Gastroesophageal sphincter (tissue), 4 donors: ENCODE results near the gene TNFRSF1A. TPM values are rescaled to one million over a fixed set of nuclear protein-coding genes. Genes with fewer than 3 reads are reported as not detected.
A peak's percentile ranks its signal among the peaks of the same experiment; 100 is the strongest.

Source experiments
- ATAC-seq: fragments of 150-250 bp; one replicate; pipeline ENCODE4 v1.9.1; 2016; ENCODE audit warnings: mild to moderate bottlenecking, moderate library complexity
- H3K27ac ChIP-seq, 4 donors: fragments of 200-600 bp; sonication (generic) in 3 of 4; 1 replicate in 3 of 4; 2 replicates in 1 of 4; pipeline ENCODE4 v1.5.1; 2016 to 2019
- H3K27me3 ChIP-seq: fragments of 200-600 bp; sonication (generic); one replicate; pipeline ENCODE4 v1.5.1; 2019
- H3K36me3 ChIP-seq, 2 donors: fragments of 200-600 bp; sonication (generic); one replicate each; pipeline ENCODE4 v1.5.1; 2019; ENCODE audit warnings: control low read depth in 1 of 2
- H3K4me1 ChIP-seq, 3 donors: fragments of 200-600 bp; sonication (generic); 1 replicate in 2 of 3; 2 replicates in 1 of 3; pipeline ENCODE4 v1.5.1; 2016 to 2019; ENCODE audit warnings: control low read depth in 2 of 3
- H3K4me3 ChIP-seq, 2 donors: fragments of 200-600 bp; sonication (generic); one replicate each; pipeline ENCODE4 v1.5.1; 2019; ENCODE audit warnings: mild to moderate bottlenecking in 1 of 2, moderate library complexity in 1 of 2
- H3K9me3 ChIP-seq, 3 donors: fragments of 200-600 bp; sonication (generic); one replicate each; pipeline ENCODE4 v1.5.1; 2017 to 2019; ENCODE audit warnings: control low read depth in 2 of 3
- EP300 ChIP-seq: sonication (generic); formaldehyde crosslinking; IDR thresholded peaks from one replicate; pipeline ENCODE4 v1.6.1; 2017; ENCODE audit warnings: antibody characterized with exemption, mild to moderate bottlenecking
- POLR2A ChIP-seq, 2 donors: fragments of 450-650 bp; IDR thresholded peaks; one replicate each; pipeline ENCODE4 v1.6.1; 2017; ENCODE audit warnings: antibody characterized with exemption in 2 of 2, mild to moderate bottlenecking in 2 of 2, moderate library complexity in 1 of 2
- POLR2AphosphoS5 ChIP-seq: sonication (generic); formaldehyde crosslinking; IDR thresholded peaks from one replicate; pipeline ENCODE4 v1.6.1; 2017; ENCODE audit warnings: antibody characterized with exemption
- WGBS, 2 donors: methylation state at CpG; one replicate each; pipeline ENCODE4 v1.1.5; 2018; ENCODE audit warnings: low coverage in 1 of 2; 5-methylcytosine and 5-hydroxymethylcytosine counted together
- total RNA-seq, 4 donors: library from RNA; depleted of rRNA; stranded (reverse); fragments of >200 nt; gene quantifications; one replicate each; pipeline ENCODE4 v1.1.0, GENCODE V29; 2016
- TF ChIP-seq, protein P1 (sequence below), 4 experiments: fragments of 200-600 bp in 2 of 4; fragments of 450-650 bp in 2 of 4; sonication (generic) in 1 of 4; IDR thresholded peaks; one replicate each; pipeline ENCODE4 v1.5.1; 2017 to 2019; ENCODE audit warnings: antibody characterized with exemption in 4 of 4, mild to moderate bottlenecking in 2 of 4, moderate library complexity in 2 of 4

TNFRSF1A gene
- total RNA-seq, 4 donors from 2014 or later: 150 to 356 (median 227) TPM

DNA sequence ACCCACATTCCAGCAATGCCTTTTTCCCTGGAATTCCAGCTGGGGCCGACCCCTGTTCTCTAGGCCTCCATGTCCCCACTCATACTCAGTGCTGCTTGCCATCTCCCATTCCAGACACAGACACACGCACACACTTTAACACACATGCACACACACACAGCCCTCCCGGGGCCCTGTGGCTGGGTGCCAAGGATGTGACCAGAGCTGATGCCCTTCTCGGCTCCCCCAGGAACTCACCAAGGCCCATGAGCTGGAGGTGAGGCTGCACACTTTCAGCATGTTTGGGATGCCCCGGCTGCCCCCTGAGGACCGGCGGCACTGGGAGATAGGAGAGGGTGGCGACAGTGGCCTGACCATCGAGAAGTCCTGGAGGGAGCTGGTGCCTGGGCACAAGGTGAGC, 27.1 kb downstream of the TNFRSF1A start:
- no peak overlapping the region for H3K27ac ChIP-seq
- 53% methylated on average over 2 of the region's 9 CpGs; no CpG with 5 or more reads in 1 of the 2 donors for WGBS, 2 donors
- H3K4me3 ChIP-seq: no peak overlapping the region
- peaks cover 0 to 11% (median 8%) of the 10 kb centered on the region in 3 donors for H3K4me1 ChIP-seq
- no peaks in the 10 kb centered on the region for H3K9me3 ChIP-seq
- no peak for TF ChIP-seq EP300
- no peak for TF ChIP-seq POLR2AphosphoS5
- no peak for TF ChIP-seq POLR2A (IDR thresholded peaks at IDR 0.05)
- TF ChIP-seq, protein P1, sequence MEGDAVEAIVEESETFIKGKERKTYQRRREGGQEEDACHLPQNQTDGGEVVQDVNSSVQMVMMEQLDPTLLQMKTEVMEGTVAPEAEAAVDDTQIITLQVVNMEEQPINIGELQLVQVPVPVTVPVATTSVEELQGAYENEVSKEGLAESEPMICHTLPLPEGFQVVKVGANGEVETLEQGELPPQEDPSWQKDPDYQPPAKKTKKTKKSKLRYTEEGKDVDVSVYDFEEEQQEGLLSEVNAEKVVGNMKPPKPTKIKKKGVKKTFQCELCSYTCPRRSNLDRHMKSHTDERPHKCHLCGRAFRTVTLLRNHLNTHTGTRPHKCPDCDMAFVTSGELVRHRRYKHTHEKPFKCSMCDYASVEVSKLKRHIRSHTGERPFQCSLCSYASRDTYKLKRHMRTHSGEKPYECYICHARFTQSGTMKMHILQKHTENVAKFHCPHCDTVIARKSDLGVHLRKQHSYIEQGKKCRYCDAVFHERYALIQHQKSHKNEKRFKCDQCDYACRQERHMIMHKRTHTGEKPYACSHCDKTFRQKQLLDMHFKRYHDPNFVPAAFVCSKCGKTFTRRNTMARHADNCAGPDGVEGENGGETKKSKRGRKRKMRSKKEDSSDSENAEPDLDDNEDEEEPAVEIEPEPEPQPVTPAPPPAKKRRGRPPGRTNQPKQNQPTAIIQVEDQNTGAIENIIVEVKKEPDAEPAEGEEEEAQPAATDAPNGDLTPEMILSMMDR (IDR thresholded peaks at IDR 0.05): no peak
- ATAC-seq: no peak
- H3K36me3 ChIP-seq: no peaks in the 10 kb centered on the region
- H3K27me3 ChIP-seq: peaks cover 23% of the 10 kb centered on the region

GRCh38 chr12:6313326-6313940, 28.4 kb downstream of the TNFRSF1A start:
- 80% methylated on average over 1 of the region's 14 CpGs; no CpG with 5 or more reads in 1 of the 2 donors for WGBS, 2 donors
- ATAC-seq: no peak
- TF ChIP-seq, protein P1 (IDR thresholded peaks at IDR 0.05): no peak
- no peak for TF ChIP-seq POLR2A (IDR thresholded peaks at IDR 0.05)
- no peak for TF ChIP-seq EP300
- no peak for TF ChIP-seq POLR2AphosphoS5
- Histone ChIP-seq H3K9me3 (no peaks in the 10 kb centered on the region), H3K36me3 (no peaks in the 10 kb centered on the region), H3K4me1 (peaks cover 0 to 11% (median 8%) of the 10 kb centered on the region in 3 donors), H3K27ac (no peak overlapping the region), H3K4me3 (no peak overlapping the region), H3K27me3 (peaks cover 24% of the 10 kb centered on the region)

DNA sequence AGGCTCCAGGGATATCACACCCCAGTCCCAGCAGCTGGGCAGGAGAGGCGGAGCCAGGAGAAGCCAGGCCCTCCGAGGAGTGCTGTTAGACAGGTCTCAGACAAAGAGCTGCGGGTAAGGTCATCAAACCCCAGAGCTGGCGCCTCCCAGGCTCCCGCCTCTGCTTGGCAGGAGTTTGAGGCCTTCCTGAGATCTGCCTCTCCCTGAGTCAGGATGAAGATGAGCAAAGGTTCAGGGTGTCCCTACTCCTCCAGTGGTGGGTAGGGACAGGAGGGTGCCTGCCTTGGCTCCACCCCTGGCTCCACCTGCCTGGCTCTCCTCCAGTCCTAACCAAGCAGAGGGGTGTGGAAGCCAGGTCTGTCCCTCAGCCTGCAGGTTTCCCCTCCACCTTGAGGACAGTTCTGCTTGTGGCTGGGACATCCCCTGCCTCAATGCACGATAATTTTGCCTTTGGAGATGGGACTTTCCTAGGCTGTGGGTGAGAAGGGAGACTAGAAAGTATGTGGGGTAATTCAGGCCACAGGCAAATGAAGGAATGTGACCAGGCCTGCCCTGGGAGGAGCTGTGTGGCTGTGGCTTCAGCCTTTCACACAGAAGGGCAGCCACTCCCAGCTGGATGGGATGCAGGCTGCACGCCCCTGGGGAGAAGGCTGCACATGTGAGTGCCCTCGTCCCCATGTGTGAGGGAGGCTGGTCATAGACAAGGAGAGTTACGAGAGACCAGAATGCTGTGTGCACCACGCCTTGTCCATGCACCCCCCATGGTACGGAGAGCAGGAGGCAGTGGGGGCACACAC, 29.1 kb downstream of the TNFRSF1A start:
- Histone ChIP-seq H3K27ac (no peak overlapping the region), H3K4me3 (no peak overlapping the region), H3K27me3 (peaks cover 28% of the 10 kb centered on the region), H3K4me1 (peaks cover 0 to 11% (median 8%) of the 10 kb centered on the region in 3 donors), H3K9me3 (no peaks in the 10 kb centered on the region), H3K36me3 (no peaks in the 10 kb centered on the region)
- TF ChIP-seq, protein P1 (IDR thresholded peaks at IDR 0.05): no peak
- no peak for TF ChIP-seq EP300
- no peak for TF ChIP-seq POLR2AphosphoS5
- WGBS, 2 donors: 43 to 88% methylated on average over 4 to 6 of the region's 11 CpGs
- peak; percentile 23 for ATAC-seq

DNA sequence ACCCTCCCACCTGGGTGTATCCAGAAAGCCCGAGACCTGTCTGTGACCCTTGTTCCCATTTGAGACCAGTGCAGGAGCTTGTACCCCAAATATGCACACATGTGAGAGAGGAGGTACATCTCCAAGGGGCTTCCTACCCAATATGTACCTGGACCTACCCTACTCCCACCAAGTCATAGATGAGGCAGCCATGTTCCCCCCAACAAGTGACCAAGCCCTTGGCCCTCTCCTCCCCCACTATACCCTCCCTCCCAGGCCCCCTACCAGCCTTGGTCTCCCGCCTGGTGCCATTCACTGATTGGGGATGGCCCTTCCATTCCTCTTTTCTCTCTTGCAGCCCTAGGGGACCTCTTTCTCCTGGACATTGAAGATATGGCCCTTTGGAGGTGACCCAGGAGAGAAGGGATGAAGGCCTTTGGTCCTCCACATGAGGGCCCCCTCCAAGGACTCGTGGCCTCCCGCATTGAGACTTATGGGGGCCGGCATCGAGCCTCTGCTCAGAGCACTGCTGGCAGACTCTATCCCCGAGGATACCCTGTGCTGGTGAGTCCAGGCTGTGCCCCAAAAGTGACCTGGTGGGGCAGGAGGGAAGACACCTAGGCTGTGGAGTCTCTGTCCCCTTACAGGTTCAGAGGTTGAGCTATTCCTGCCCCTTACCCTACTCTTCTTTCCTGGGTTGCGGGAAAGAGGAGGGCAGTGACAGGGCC, 29.9 kb downstream of the TNFRSF1A start:
- no peak for ATAC-seq
- peaks cover 28% of the 10 kb centered on the region for H3K27me3 ChIP-seq
- H3K9me3 ChIP-seq: no peaks in the 10 kb centered on the region
- no peak overlapping the region for H3K27ac ChIP-seq
- TF ChIP-seq EP300: no peak
- TF ChIP-seq POLR2AphosphoS5: no peak
- TF ChIP-seq, protein P1 (IDR thresholded peaks at IDR 0.05): no peak
- TF ChIP-seq POLR2A (IDR thresholded peaks at IDR 0.05): no peak
- 100% methylated on average over 2 to 3 of the region's 8 CpGs for WGBS, 2 donors
- H3K36me3 ChIP-seq: no peaks in the 10 kb centered on the region
- H3K4me1 ChIP-seq: peaks cover 0 to 11% (median 8%) of the 10 kb centered on the region in 3 donors
- H3K4me3 ChIP-seq: no peak overlapping the region
